ENCODE data around the gene E2F3.
"Not testable (repeated sequence)": the region's sequence is repeated elsewhere in the genome, so short reads cannot be mapped to it uniquely, and the experiment has no call there.

Gene E2F3

DNA sequence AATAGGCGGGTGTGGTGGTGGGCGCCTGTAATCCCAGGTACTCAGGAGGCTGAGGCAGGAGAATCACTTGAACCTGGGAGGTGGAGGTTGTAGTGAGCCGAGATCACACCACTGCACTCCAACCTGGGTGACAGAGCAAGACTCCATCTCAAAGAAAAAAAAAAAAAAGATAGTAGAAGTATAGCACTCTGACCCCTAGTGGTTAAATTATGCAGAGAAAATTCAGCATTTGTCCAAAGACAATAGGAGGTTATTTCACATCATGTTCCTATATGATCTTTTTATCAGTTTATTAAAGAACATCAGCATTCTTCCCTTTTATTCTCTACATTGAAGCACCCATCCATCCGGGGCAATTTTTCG lies 127.4 kb downstream of the E2F3 start:
- peak; percentile 23 for DNase-seq (ENCODE audit: low spot score)
- FAIRE-seq: not testable (repeated sequence)

DNA sequence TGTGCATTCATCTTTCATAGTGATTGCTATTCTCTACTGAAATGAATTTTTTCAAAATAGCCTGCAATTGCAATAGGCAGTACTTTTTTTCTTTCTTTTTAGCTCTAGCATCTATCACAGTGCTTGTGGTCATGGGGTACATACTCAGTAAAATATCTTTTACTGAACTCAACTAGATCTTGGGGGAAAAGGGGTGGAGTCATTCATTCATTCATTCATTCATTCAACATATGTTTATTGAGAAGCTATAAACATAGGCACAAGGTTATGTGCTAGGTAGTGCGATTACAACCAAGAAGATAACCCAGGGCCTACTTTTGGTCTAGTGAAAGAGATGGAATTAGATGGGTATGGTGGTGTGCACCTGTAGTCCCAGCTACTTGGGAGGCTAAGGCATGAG lies 131.2 kb downstream of the E2F3 start:
- FAIRE-seq: no peak

DNA sequence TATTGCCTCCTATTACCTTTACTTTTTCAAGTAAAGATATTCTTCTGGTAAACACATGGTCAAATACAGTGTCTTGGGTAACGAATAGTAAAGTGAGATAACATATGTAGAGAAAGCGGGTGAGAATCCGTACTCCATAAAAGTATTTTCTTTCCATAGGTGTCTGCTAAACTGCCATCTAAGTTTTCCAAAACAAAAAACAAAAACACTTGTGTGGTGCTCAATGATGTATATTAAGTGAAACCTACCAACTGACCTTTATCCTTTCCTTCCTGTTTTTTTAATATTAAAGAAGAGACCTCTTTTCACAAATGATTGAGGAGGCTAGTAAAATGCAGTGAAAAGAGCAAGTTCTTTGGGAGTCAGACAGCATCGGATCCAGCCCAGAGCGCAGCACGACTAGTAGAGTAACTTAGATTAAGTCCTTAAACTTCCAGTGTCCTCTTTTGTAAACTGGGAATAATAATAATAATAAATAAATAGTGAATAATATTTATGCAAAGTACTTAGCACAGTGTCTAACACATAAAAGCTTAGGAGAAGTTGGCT lies 132.1 kb downstream of the E2F3 start:
- no peak for DNase-seq (ENCODE audit: low spot score)

More for the DNA sequence above, 131.2 kb downstream of the E2F3 start:
- DNase-seq (ENCODE audit: low spot score): no peak

DNA sequence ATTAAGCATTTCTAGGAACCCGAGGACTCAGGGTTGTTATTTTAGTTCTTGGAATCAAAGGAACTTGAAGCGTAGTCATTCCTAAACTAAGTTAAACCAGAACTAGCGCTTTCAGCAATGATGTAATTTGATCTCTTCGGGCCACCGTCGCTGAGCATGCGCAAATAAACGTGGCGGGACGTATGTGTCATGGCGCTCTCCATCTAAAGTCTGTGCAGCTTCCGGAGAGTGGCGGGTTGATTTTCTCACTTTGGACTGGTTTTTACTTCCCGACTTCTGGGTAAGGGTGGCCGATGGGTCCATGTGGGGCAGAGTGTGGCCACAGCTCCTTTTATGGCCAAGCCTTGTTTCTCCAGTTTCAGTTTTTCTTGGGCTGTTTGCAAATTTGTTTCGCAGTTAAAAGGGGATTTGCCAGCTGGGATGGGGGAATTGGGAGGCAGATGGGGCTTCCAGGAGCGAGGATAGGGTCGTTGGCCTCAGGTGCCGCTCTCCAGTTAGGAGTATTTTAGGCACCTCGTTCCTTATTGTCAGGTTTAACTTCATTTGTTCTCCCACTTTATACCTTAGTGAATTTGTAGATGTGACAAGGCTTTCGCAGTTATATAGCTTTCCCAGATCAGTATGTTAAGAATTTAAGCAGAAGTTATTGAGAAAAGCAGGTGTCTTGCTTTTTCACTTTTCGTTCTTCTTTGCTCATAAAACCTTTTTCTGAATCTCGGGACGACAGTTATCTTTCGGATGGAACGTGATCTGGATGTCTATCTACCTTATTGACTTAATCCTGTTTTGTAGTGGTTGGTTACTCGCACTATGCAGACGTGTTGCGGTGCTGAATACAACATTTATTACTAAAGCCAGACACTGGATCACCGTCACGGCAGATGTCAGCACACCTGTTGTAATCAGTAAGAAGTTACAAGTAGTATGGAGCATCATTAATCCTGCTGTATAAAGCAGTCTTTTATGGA lies 132.9 kb downstream of the E2F3 start, which contains the start of gene CDKAL1:
Gene CDKAL1, plus strand, starts transcription at position 163 of the 968 bp plus-strand sequence. CDS start 11,894 bp downstream, outside the sequence.
- peak; percentile 80 for DNase-seq (ENCODE audit: low spot score)
- peak; percentile 73 for FAIRE-seq

More for the DNA sequence above, 132.1 kb downstream of the E2F3 start:
- no peak for FAIRE-seq

- no peak for DNase-seq (ENCODE audit: low spot score)
- no peak for FAIRE-seq
Measured at GRCh38 chr6:20538131-20538662, 136.5 kb downstream of the E2F3 start.

DNA sequence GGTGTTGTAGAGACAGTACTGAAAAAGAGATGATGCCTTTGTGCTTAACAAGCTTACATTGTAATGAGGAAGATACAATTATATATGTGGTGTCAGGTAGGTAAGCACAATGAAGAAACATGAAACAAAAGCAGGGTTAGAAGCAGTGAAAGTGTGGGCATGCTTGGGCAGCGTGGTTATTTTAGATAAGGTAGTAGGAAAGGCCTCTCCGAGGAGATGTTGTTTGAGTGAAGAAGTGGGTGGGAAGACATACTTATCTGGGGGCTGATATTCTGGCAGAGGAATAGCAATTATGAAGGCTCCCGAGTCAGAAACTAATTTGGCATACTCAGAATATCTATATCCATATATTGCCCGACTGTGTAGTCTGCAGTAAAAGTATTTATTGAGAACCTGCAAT lies 137.2 kb downstream of the E2F3 start:
- FAIRE-seq (no peak), DNase-seq (ENCODE audit: low spot score) (no peak)

- FAIRE-seq (no peak), DNase-seq (ENCODE audit: low spot score) (no peak)
Measured at GRCh38 chr6:20539387-20539786, 137.7 kb downstream of the E2F3 start.

GRCh38 chr6:20540683-20541082 lies 139.0 kb downstream of the E2F3 start:
- DNase-seq (ENCODE audit: low spot score) (no peak), FAIRE-seq (no peak)

- no peak for FAIRE-seq
- DNase-seq (ENCODE audit: low spot score): no peak
Measured at GRCh38 chr6:20541382-20541781, 139.7 kb downstream of the E2F3 start.

- FAIRE-seq (no peak), DNase-seq (ENCODE audit: low spot score) (peak; percentile 46)
Measured at GRCh38 chr6:20542927-20543602, 141.4 kb downstream of the E2F3 start.
